Measurements from ENCODE around the gene ATP2C2. TPM values are rescaled to one million over a fixed set of nuclear protein-coding genes. Genes with fewer than 3 reads are reported as not detected.
"Not testable (repeated sequence)": the region's sequence is repeated elsewhere in the genome, so short reads cannot be mapped to it uniquely, and the experiment has no call there.

ATP2C2 gene
- total and polyA plus RNA-seq, 2 experiments from 2014 or later = 2.1 TPM

GRCh38 chr16:84420556-84420955, 52.2 kb downstream of the ATP2C2 start:
- not testable (repeated sequence) for H3K27me3 ChIP-seq (ENCODE audit: insufficient read depth); ATAC-seq; H3K79me2 ChIP-seq (replicated peaks; ENCODE audit: insufficient read depth); H3K9me3 Mint-ChIP-seq; H3K4me3 Mint-ChIP-seq; DNase-seq (ENCODE audit: low spot score); H3F3A ChIP-seq (replicated peaks; ENCODE audit: low read depth); H3K9me2 ChIP-seq (ENCODE audit: insufficient read depth); H2AFZ ChIP-seq; H3K36me3 Mint-ChIP-seq (ENCODE audit: low read depth); H3K4me2 ChIP-seq; H3K27ac Mint-ChIP-seq; H3K27ac ChIP-seq (ENCODE audit: low read depth); H3K4me3 ChIP-seq; H3K36me3 ChIP-seq (ENCODE audit: insufficient read depth); H4K20me1 ChIP-seq (replicated peaks; ENCODE audit: insufficient read depth); H3K4me1 ChIP-seq (ENCODE audit: insufficient read depth); H3K4me1 Mint-ChIP-seq
- peaks cover 19% of the 10 kb centered on the region for H3K27me3 Mint-ChIP-seq (ENCODE audit: insufficient read depth, low read depth, poor library complexity)

- Mint-ChIP-seq H3K4me3 (no peak overlapping the region), H3K4me1 (no peaks in the 10 kb centered on the region), H3K27ac (no peak overlapping the region), H3K27me3 (ENCODE audit: insufficient read depth, low read depth, poor library complexity) (peaks cover 19% of the 10 kb centered on the region), H3K9me3 (peaks cover 8% of the 10 kb centered on the region; the same call in 2 of the 3 replicates), H3K36me3 (ENCODE audit: low read depth) (peaks cover 8% of the 10 kb centered on the region; the same call in 2 of the 3 replicates)
- Histone ChIP-seq H3K79me2 (replicated peaks; ENCODE audit: insufficient read depth) (no peaks in the 10 kb centered on the region), H3K27me3 (ENCODE audit: insufficient read depth) (no peaks in the 10 kb centered on the region), H3K4me3 (no peak overlapping the region), H3K27ac (ENCODE audit: low read depth) (no peak overlapping the region), H3K36me3 (ENCODE audit: insufficient read depth) (no peaks in the 10 kb centered on the region), H3K4me2 (no peak overlapping the region), H3F3A (replicated peaks; ENCODE audit: low read depth) (no peaks in the 10 kb centered on the region), H3K9me2 (ENCODE audit: insufficient read depth) (no peaks in the 10 kb centered on the region), H3K4me1 (ENCODE audit: insufficient read depth) (no peaks in the 10 kb centered on the region), H2AFZ (no peak overlapping the region), H4K20me1 (replicated peaks; ENCODE audit: insufficient read depth) (no peaks in the 10 kb centered on the region)
- ATAC-seq (no peak), DNase-seq (ENCODE audit: low spot score) (no peak)
- TF ChIP-seq REST (IDR thresholded peaks at IDR 0.05; ENCODE audit: unreplicated experiment) (no peak), ZNF331 (CRISPR knock-in tag; IDR thresholded peaks at IDR 0.05; ENCODE audit: low read depth) (no peak), ZNF462 (CRISPR knock-in tag; IDR thresholded peaks at IDR 0.05) (no peak), CTCF (conservative IDR thresholded peaks at IDR 0.05; ENCODE audit: low read depth in 2 of 2) (no peak), ZNF114 (CRISPR knock-in tag; IDR thresholded peaks at IDR 0.05) (no peak), NANOG (IDR thresholded peaks at IDR 0.05; ENCODE audit: borderline replicate concordance) (no peak), EZH2 (IDR thresholded peaks at IDR 0.05; ENCODE audit: low read depth, unreplicated experiment) (no peak), POLR2AphosphoS5 (IDR thresholded peaks at IDR 0.05; ENCODE audit: low read depth) (no peak), CREB1 (CRISPR knock-in tag; IDR thresholded peaks at IDR 0.05; ENCODE audit: low read depth) (no peak), STAT1 (IDR thresholded peaks at IDR 0.05; ENCODE audit: unreplicated experiment) (no peak)
Measured at GRCh38 chr16:84421081-84421937, 53.0 kb downstream of the ATP2C2 start.
